ENCODE data around the gene DNHD1. TPM values are rescaled to one million over a fixed set of nuclear protein-coding genes. Genes with fewer than 3 reads are reported as not detected.
A peak's percentile ranks its signal among the peaks of the same experiment; 100 is the strongest.

The DNHD1 gene
- total and polyA plus RNA-seq, 2 of the 13 experiments (the other 11 are each of a cell fraction or from before 2014, with no cell fraction given), result 2.7 to 9.3 TPM

- TF ChIP-seq ATF2 (CRISPR knock-in tag; IDR thresholded peaks at IDR 0.05) (no peak; the same call in 1 of the 2 replicates), TFDP2 (CRISPR knock-in tag; IDR thresholded peaks at IDR 0.05) (peak; percentile 36; the same call in 1 of the 2 replicates), ZFP37 (CRISPR knock-in tag; IDR thresholded peaks at IDR 0.05; ENCODE audit: borderline replicate concordance) (no peak), SALL2 (CRISPR knock-in tag; IDR thresholded peaks at IDR 0.05) (peak; percentile 47; the same call in 1 of the 2 replicates), NONO (IDR thresholded peaks at IDR 0.05) (no peak), NONO (CRISPR knock-in tag; conservative IDR thresholded peaks at IDR 0.05) (peak; percentile 30; the same call in 1 of the 2 replicates), ZSCAN25 (CRISPR knock-in tag; IDR thresholded peaks at IDR 0.05) (no peak), GATAD1 (CRISPR knock-in tag; IDR thresholded peaks at IDR 0.05) (peak; percentile 96), SMARCC2 (IDR thresholded peaks at IDR 0.05) (no peak), POGK (CRISPR knock-in tag; conservative IDR thresholded peaks at IDR 0.05) (0 out of 2 replicates have a peak, but pooled peaks have one; percentile 39), ELF1 (CRISPR knock-in tag; IDR thresholded peaks at IDR 0.05) (peak; percentile 77), ZNF605 (CRISPR knock-in tag; IDR thresholded peaks at IDR 0.05) (peak; percentile 32; the same call in 1 of the 2 replicates), ARNT2 (CRISPR knock-in tag; IDR thresholded peaks at IDR 0.05; ENCODE audit: low read depth) (0 out of 2 replicates have a peak, but pooled peaks have one; percentile 35), ELF3 (CRISPR knock-in tag; IDR thresholded peaks at IDR 0.05) (0 out of 2 replicates have a peak, but pooled peaks have one; percentile 32), ZSCAN22 (CRISPR knock-in tag; IDR thresholded peaks at IDR 0.05) (no peak), NR0B2 (CRISPR knock-in tag; IDR thresholded peaks at IDR 0.05) (no peak), E2F1 (CRISPR knock-in tag; IDR thresholded peaks at IDR 0.05) (no peak), TFE3 (CRISPR knock-in tag; IDR thresholded peaks at IDR 0.05) (peak; percentile 97), KMT2A (CRISPR knock-in tag; IDR thresholded peaks at IDR 0.05) (peak; percentile 69; the same call in 1 of the 2 replicates), ZFX (CRISPR knock-in tag; IDR thresholded peaks at IDR 0.05; ENCODE audit: low read depth) (no peak), PHF20 (CRISPR knock-in tag; IDR thresholded peaks at IDR 0.05) (peak; percentile 94)
Measured at GRCh38 chr11:6619004-6619745, 122.1 kb downstream of the DNHD1 start, which contains the start of gene TPP1 (continued).

Measured in HepG2 (cell line).